HCT116 (cell line): Measurements from ENCODE around the gene GTPBP1. TPM values are rescaled to one million over a fixed set of nuclear protein-coding genes. Genes with fewer than 3 reads are reported as not detected.

ENCODE experiments used
- ATAC-seq: fragments of 200-7000 bp; cut with Tn5 transposase; 2 replicates; pipeline ENCODE4 v1.9.1; 2020; ENCODE audit warnings: mild to moderate bottlenecking, moderate library complexity
- BruUV-seq: library from RNA; stranded (reverse); fragments of 400-500 nt; replicated peaks from 2 replicates; lab custom pipeline; 2021; lab: Mats Ljungman, UMichigan
- CTCF ChIA-PET: fragments of 300-600 bp; sonication (Branson Sonifier 250); formaldehyde crosslinking; loops from one replicate; lab custom pipeline; 2021; ENCODE audit warnings: antibody characterized with exemption; lab: Charles Lee
- POLR2A ChIA-PET: fragments of 300-600, 350-600 bp; sonication (Branson Sonifier 250); formaldehyde crosslinking; loops from one replicate; lab custom pipeline; 2021; ENCODE audit warnings: antibody characterized with exemption; lab: Charles Lee
- RAD21 ChIA-PET, 2 experiments: fragments of 300-600 bp; sonication (Branson Sonifier 250); formaldehyde crosslinking; loops; one replicate each; lab custom pipeline; 2023; ENCODE audit warnings: low total read pairs in 2 of 2; ENCODE audit not compliant: uncharacterized antibody in 2 of 2, unreplicated experiment in 2 of 2, low non-redundant PET in 1 of 2; lab: Charles Lee
- DNase-seq: peaks from one replicate; pipeline ENCODE4 v3.0.0-alpha.2; 2010; ENCODE audit warnings: low read depth, low spot score
- H2AFZ ChIP-seq: fragments of 200-600 bp; shearing (Covaris generic), sonication (generic); 2 replicates; pipeline ENCODE4 v1.6.1; 2017; ENCODE audit warnings: low read depth, mixed run types, mixed read lengths, antibody characterized with exemption, low read length; ENCODE audit not compliant: poor library complexity, severe bottlenecking
- H3K27ac ChIP-seq: 2 replicates; pipeline ENCODE4 v1.5.1; 2012; ENCODE audit warnings: low read depth, low read length
- H3K27me3 ChIP-seq: fragments of 200-600 bp; sonication (generic); 2 replicates; pipeline ENCODE4 v1.6.1; 2016; ENCODE audit warnings: mixed run types, low read length, mixed read lengths; ENCODE audit not compliant: insufficient read depth
- H3K36me3 ChIP-seq, 2 experiments: fragments of 200-500 bp in 1 of 2; fragments of 200-600 bp in 1 of 2; sonication (Bioruptor generic) in 1 of 2; sonication (generic) in 1 of 2; 2 replicates each; pipeline versions ENCODE4 v1.5.1 to v1.6.1; 2014 to 2016; ENCODE audit warnings: low read length in 2 of 2, inconsistent platforms in 1 of 2, mixed read lengths in 1 of 2, mixed run types in 1 of 2; ENCODE audit not compliant: insufficient read depth in 2 of 2, control insufficient read depth in 1 of 2
- H3K4me1 ChIP-seq, 2 experiments: fragments of 200-600 bp in 1 of 2; sonication (generic) in 1 of 2; 2 replicates each; pipeline versions ENCODE4 v1.5.1 to v1.6.1; 2012 to 2017; ENCODE audit warnings: low read length in 2 of 2, inconsistent platforms in 1 of 2, mild to moderate bottlenecking in 1 of 2, mixed read lengths in 1 of 2, mixed run types in 1 of 2, moderate library complexity in 1 of 2; ENCODE audit not compliant: insufficient read depth in 2 of 2, control insufficient read depth in 1 of 2
- H3K4me2 ChIP-seq: fragments of 200-600 bp; sonication (generic); 2 replicates; pipeline ENCODE4 v1.6.1; 2017; ENCODE audit warnings: mixed run types, low read length, mixed read lengths
- H3K4me3 ChIP-seq, 2 experiments: fragments of 200-600 bp in 1 of 2; sonication (generic) in 1 of 2; replicated peaks in 1 of 2; 2 replicates each; pipeline ENCODE4 v1.5.1; 2011 to 2016; ENCODE audit warnings: low read length in 2 of 2, control low read depth in 1 of 2, low read depth in 1 of 2, mild to moderate bottlenecking in 1 of 2, mixed read lengths in 1 of 2, mixed run types in 1 of 2
- H3K79me2 ChIP-seq: fragments of 200-600 bp; sonication (generic); 2 replicates; pipeline ENCODE4 v1.6.1; 2017; ENCODE audit warnings: mild to moderate bottlenecking, mixed run types, low read length, moderate library complexity, mixed read lengths; ENCODE audit not compliant: insufficient read depth
- H3K9ac ChIP-seq: fragments of 200-600 bp; sonication (generic); 2 replicates; pipeline ENCODE4 v1.6.1; 2016; ENCODE audit warnings: low read length, mixed read lengths
- H3K9me2 ChIP-seq: fragments of 200-600 bp; sonication (generic), shearing (Covaris generic); 2 replicates; pipeline ENCODE4 v1.6.1; 2017; ENCODE audit warnings: mixed run types, mild to moderate bottlenecking, moderate library complexity; ENCODE audit not compliant: insufficient read depth
- H3K9me3 ChIP-seq, 2 experiments: fragments of 200-500 bp in 1 of 2; fragments of 200-600 bp in 1 of 2; sonication (Bioruptor generic) in 1 of 2; sonication (generic) in 1 of 2; 2 replicates each; pipeline ENCODE4 v1.6.1; 2014 to 2017; ENCODE audit warnings: low read length in 2 of 2, mixed read lengths in 2 of 2, inconsistent platforms in 1 of 2, low read depth in 1 of 2, mild to moderate bottlenecking in 1 of 2, mixed run types in 1 of 2, moderate library complexity in 1 of 2; ENCODE audit not compliant: control insufficient read depth in 1 of 2, insufficient read depth in 1 of 2
- H4K20me1 ChIP-seq: fragments of 200-600 bp; sonication (generic), shearing (Covaris generic); 2 replicates; pipeline ENCODE4 v1.6.1; 2017; ENCODE audit warnings: mixed run types, mild to moderate bottlenecking, moderate library complexity; ENCODE audit not compliant: insufficient read depth
- CBX3 ChIP-seq: IDR thresholded peaks from 2 replicates; pipeline ENCODE4 v1.6.1; 2012; ENCODE audit warnings: low read depth
- CEBPB ChIP-seq: IDR thresholded peaks from 2 replicates; pipeline ENCODE4 v1.6.1; 2012; ENCODE audit warnings: low read depth
- CTCF ChIP-seq, 3 experiments: fragments of 200-600 bp in 1 of 3; sonication (generic) in 1 of 3; IDR thresholded peaks in 2 of 3; conservative IDR thresholded peaks in 1 of 3; 2 replicates each; pipeline ENCODE4 v1.5.1; 2012 to 2017; ENCODE audit warnings: low read depth in 2 of 3, low read length in 2 of 3, antibody characterized with exemption in 1 of 3, borderline replicate concordance in 1 of 3, control low read depth in 1 of 3, mild to moderate bottlenecking in 1 of 3, mixed read lengths in 1 of 3, mixed run types in 1 of 3, moderate library complexity in 1 of 3; ENCODE audit not compliant: insufficient read depth in 1 of 3
- EGR1 ChIP-seq: IDR thresholded peaks from 2 replicates; pipeline ENCODE4 v1.6.1; 2012; ENCODE audit warnings: low read depth
- ELF1 ChIP-seq: IDR thresholded peaks from 2 replicates; pipeline ENCODE4 v1.6.1; 2012; ENCODE audit warnings: low read depth, borderline replicate concordance
- EZH2 ChIP-seq: fragments of 200-600 bp; sonication (generic); IDR thresholded peaks from 2 replicates; pipeline ENCODE4 v1.6.1; 2017; ENCODE audit warnings: antibody characterized with exemption, mixed run types
- FOSL1 ChIP-seq: IDR thresholded peaks from 2 replicates; pipeline ENCODE4 v1.6.1; 2012; ENCODE audit warnings: low read depth
- JUND ChIP-seq: IDR thresholded peaks from 2 replicates; pipeline ENCODE4 v1.6.1; 2012
- MAX ChIP-seq: IDR thresholded peaks from 2 replicates; pipeline ENCODE4 v1.6.1; 2012
- RAD21 ChIP-seq: IDR thresholded peaks from 2 replicates; pipeline ENCODE4 v1.6.1; 2012; ENCODE audit warnings: low read depth, mild to moderate bottlenecking
- SP1 ChIP-seq: IDR thresholded peaks from 2 replicates; pipeline ENCODE4 v1.6.1; 2012; ENCODE audit warnings: low read depth
- SRF ChIP-seq: IDR thresholded peaks from 2 replicates; pipeline ENCODE4 v1.6.1; 2012; ENCODE audit warnings: low read depth
- TCF7L2 ChIP-seq: IDR thresholded peaks from 2 replicates; pipeline ENCODE4 v1.7.0; 2011; ENCODE audit warnings: borderline replicate concordance, inconsistent platforms; ENCODE audit not compliant: insufficient read depth, insufficient read length; ENCODE audit errors: extremely low read depth
- YY1 ChIP-seq: IDR thresholded peaks from 2 replicates; pipeline ENCODE4 v1.6.1; 2011; ENCODE audit warnings: low read length, low read depth, moderate library complexity, mild to moderate bottlenecking; ENCODE audit not compliant: insufficient replicate concordance; ENCODE audit errors: extremely low read depth
- ZNF274 ChIP-seq: fragments of 200-500 bp; sonication (Bioruptor generic); IDR thresholded peaks from 2 replicates; pipeline ENCODE4 v1.6.1; 2014; ENCODE audit warnings: mild to moderate bottlenecking, low read depth, low read length, inconsistent platforms
- intact Hi-C: fragments of 100-400 bp; cut with micrococcal nuclease; formaldehyde crosslinking; loops from 2 replicates; pipeline ENCODE4 v1.10.0; 2022
- total RNA-seq: library from RNA; stranded (reverse); gene quantifications from one replicate; pipeline ENCODE4 v1.2.1, GENCODE V29; 2021; ENCODE audit not compliant: unreplicated experiment

The GTPBP1 gene
- total RNA-seq, 1 experiment from 2014 or later, result 48.2 TPM

- TF ChIP-seq TCF7L2 (no peak), ELF1 (no peak), EZH2 (no peak), CTCF (IDR thresholded peaks at IDR 0.05 in 2 of 3, conservative IDR thresholded peaks at IDR 0.05 in 1 of 3; ENCODE audit: borderline replicate concordance in 1 of 3, insufficient read depth in 1 of 3, low read depth in 2 of 3, low read length in 2 of 3) (no peak), JUND (no peak), ZNF274 (no peak), CBX3 (no peak)
These were observed 20.8 kb upstream of the GTPBP1 start (continued) for GRCh38 chr22:38684895-38685294.

GRCh38 chr22:38685761-38686160, 20.0 kb upstream of the GTPBP1 start:
- intact Hi-C loops, result no loop called here

More at GRCh38 chr22:38685761-38686160, 20.0 kb upstream of the GTPBP1 start:
- H3K27ac ChIP-seq, result no peak overlapping the region
- no peak overlapping the region for H3K9ac ChIP-seq
- no peak overlapping the region for H3K4me3 ChIP-seq
- TF ChIP-seq CBX3, result no peak
- TF ChIP-seq MAX, result no peak
- TF ChIP-seq EZH2, result no peak
- no peak for TF ChIP-seq JUND
- TF ChIP-seq ZNF274, result no peak
- TF ChIP-seq RAD21, result no peak
- TF ChIP-seq YY1, result no peak
- no peak for TF ChIP-seq EGR1
- TF ChIP-seq SRF, result no peak
- TF ChIP-seq TCF7L2, result no peak
- TF ChIP-seq ELF1, result no peak
- TF ChIP-seq CEBPB, result no peak
- no peak for TF ChIP-seq SP1
- no peak for TF ChIP-seq CTCF (IDR thresholded peaks at IDR 0.05 in 2 of 3, conservative IDR thresholded peaks at IDR 0.05 in 1 of 3; ENCODE audit: borderline replicate concordance in 1 of 3, insufficient read depth in 1 of 3, low read depth in 2 of 3, low read length in 2 of 3)
- TF ChIP-seq FOSL1, result no peak
- ChIA-PET RAD21 (no interaction called here), CTCF (no interaction called here), POLR2A (no interaction called here)
- H3K4me1 ChIP-seq, result peaks cover 2 to 12% of the 10 kb centered on the region in 2 experiments; a peak in 3 of 4 replicates
- H3K79me2 ChIP-seq, result peaks cover 64% of the 10 kb centered on the region
- no TSS peak for BruUV-seq
- H3K36me3 ChIP-seq, result peaks cover 27 to 64% of the 10 kb centered on the region in 2 experiments
- no peaks in the 10 kb centered on the region for H3K27me3 ChIP-seq
- H2AFZ ChIP-seq, result no peak overlapping the region
- peaks cover 4 to 7% of the 10 kb centered on the region in 2 experiments; a peak in 1 of 4 replicates for H3K9me3 ChIP-seq
- 0 out of 2 replicates have a peak, but pooled peaks cover 7% of the 10 kb centered on the region for H4K20me1 ChIP-seq
- DNase-seq (no peak), ATAC-seq (no peak)
- H3K4me2 ChIP-seq, result no peak overlapping the region
- H3K9me2 ChIP-seq, result no peaks in the 10 kb centered on the region
